ENCODE data around the gene TPX2.
"Not testable (repeated sequence)": the region's sequence is repeated elsewhere in the genome, so short reads cannot be mapped to it uniquely, and the experiment has no call there.

Gene TPX2

DNA sequence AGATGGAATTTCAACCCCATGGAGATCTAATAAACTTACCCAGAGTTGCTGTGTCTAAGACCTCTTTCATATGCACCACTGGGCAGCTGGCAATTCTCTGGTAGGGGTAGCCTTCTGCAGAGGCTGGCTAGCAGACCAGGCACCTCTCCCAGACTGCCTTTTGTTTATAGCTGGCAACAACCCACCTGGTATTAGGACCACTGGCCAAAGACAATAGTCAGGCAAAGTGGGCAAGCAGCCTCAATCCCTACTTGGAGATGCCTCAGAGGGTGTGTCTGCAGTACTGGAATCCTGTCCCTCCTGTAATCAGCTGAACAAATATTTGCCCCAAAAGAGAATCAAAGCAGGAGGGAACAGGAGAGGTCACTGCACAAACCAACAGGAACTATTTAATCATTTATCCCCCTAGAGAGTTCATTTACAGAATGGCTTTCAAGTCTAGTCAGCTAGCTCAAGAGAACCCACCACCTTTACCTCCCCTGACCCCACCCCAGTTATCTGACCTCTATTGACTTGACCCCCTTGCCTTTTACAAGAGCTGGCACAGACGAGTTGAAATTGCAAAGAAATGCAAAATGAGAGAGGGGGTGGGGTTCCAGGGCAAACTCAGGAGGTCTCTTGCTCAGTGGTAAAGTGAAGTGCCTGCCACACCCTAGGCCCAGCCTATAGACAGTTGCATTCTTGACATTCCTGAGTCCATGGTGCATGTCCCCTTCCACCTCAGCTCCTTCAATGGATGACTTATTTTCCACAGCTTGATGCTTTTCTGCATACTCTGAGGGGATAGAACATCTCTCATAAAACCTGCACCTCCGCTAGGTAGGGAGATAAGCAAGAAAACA is 19.2 kb upstream of the TPX2 start:
- DNase-seq: peak in 26 of 51 donors; percentile 5 to 73 (median 34)

DNA sequence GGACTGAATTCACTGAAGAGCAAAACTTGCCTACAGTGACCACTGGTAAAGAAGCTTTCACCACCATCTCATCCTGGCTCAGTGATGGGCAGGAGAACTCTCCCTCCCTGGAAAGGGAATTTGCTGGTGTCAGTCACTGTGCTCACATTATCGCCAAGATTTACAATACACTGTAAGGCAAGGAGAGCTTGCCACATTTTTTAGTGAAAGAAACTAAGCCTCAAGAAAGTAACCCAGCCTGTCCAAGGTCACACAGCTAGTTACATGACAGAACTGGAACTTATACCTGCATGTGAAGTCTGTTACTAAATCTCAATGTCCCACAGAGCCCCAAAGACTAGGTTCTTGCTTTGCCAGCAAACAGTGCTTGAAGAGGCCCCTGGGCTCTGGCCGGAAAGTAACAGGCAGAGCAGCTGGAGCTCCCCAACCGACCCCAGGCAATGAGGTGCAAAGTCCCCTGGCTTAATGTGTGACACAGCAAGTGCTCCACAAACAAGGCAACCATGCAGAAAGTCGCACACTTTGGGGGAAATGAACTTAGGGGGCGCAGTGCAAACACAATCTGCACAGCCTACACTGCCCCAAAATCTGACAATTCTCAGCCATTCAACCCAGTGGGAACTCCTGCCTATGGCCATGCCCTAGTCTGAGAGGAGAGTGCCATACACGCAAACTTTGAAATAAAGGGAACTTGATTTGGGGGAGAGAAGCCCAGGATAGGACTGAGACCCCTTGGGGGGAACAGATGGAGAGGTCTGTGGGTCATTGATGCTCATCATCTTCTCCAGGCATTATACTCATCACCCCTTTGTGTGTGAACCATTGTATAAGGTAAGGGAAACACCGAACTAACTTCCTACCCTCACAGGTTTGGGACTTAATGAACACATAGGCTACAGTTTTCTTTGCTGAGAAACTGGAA is 18.3 kb upstream of the TPX2 start:
- DNase-seq: peak in 8 of 51 donors; percentile 8 to 45 (median 16)

DNA sequence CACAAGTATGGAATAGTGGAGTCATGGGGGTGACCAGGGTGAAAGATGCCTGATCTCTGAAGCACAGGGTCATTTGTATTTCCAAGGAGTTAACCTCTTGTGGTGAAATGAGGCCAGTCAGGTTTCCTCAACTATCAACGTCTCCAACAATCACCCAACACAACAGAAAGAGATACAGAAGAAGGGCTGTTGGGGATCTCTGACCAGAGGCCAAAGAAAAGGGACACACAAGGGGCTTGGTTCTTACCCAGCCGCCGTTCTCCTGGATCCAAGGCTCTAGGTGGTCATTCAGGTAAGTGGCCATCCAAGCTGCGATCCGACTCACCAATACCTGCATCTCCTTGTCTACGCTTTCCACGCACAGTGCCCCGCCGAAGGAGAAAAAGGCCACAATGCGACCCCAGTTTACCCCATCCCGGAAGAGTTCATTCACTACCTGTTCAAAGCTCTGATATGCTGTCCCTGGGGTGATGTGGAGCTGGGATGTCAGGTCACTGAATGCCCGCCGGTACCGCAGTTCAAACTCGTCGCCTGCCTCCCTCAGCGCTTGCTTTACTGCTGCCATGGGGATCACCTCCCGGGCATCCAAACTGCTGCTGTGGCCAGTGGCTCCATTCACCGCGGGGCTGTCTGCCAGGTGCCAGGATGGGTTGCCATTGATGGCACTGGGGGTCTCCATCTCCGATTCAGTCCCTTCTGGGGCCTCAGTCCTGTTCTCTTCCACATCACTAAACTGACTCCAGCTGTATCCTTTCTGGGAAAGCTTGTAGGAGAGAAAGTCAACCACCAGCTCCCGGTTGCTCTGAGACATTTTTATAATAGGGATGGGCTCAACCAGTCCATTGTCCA is 17.5 kb upstream of the TPX2 start:
- DNase-seq: peak in 26 of 51 donors; percentile 3 to 75 (median 25)

DNA sequence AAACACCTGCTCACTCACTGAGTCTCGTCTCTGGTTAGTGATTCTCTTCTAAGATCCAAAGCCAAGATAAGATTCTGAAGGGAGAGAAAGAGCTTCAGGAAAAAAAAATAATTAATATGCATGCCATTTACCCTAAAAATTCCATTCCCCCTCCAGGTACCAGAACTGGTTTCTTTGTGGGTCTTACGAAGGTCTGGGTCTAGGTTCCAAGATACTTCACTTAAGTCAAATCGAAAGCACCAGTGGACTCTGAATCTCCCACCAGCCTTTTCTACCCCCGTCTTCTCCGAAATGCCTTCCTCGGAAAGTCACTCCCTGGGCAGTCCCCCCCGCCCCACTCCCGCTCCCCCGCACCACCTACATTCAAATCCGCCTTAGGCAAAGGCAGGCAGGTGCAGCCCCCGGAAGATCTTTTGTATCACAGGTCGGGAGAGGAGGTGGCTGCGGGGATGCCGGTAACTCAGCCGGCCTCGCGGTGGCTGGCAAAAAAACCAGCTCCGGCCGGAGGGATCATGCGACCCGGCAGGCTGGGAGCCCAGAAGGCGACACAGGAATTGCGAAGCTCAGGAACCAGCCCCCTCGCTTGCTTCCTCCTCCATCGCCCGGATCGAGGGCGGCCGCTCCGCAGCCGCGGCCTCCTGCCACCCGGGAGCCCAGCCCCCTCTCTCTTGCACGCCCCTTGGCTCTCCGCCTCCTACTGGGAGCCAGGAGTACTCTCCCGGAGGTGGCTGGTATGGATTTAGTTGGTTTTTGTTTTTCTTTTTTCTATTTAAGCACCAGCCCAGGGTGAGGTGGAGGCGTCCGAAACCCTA is 16.6 kb upstream of the TPX2 start, which contains the start of gene BCL2L1:
BCL2L1 (minus strand) TSS at position 612 of the 812 bp plus-strand sequence. CDS start 650 bp downstream, outside the sequence.
- DNase-seq: peak in 50 of 51 donors; percentile 16 to 93 (median 77)

DNA sequence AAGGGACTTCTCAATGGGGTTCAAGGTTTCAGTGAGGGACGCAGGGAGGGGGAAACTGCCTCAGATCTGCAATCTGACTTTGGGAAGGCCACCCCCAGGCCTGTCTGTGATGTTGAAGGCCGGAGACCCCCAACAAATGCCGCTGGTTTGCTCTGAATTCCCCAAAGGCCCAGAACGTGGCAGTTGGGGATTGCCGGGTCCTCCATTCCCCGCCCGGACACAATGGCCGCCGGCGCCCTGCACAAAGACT is 16.1 kb upstream of the TPX2 start:
- DNase-seq: peak in 1 of 51 donors; percentile 69

DNA sequence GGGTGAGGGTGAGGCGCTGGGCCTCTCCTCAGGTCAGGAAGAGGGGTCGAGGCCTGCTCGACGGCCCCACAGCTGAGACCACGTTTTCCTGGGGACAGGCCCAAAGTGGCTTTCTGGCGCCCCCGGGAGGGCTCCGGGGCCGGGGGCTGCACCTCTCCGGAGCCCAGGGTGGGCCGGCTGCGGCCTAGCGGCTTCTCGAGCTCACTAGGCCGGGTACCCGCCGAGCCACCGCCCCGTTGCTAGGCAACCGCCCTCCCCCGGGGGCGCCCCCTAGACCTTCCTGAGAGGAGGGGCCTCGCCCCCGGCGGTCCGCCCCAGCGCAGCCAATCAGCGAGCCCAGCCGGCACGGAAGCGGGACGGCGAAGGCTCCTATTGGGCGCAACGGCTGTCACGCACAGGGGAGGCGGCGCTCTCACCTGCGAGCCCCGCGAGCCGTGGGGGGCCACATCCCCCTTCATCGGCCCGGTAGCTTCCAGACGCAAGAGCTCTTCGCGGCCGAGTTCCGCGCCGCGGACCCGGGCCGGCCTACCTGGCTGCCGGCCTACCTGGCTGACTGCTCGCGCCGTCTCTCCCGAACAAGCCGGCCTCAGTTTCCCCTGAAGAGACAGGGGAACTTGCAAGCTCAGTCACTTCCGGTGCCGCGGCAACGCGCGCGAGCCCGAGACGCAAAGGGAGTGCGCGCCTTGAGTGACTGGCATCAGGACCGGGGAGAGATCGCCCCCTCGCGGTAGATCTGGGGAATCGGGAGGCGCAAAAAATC is 15.6 kb upstream of the TPX2 start:
- DNase-seq: peak; percentile 88 to 100 (median 98)

DNA sequence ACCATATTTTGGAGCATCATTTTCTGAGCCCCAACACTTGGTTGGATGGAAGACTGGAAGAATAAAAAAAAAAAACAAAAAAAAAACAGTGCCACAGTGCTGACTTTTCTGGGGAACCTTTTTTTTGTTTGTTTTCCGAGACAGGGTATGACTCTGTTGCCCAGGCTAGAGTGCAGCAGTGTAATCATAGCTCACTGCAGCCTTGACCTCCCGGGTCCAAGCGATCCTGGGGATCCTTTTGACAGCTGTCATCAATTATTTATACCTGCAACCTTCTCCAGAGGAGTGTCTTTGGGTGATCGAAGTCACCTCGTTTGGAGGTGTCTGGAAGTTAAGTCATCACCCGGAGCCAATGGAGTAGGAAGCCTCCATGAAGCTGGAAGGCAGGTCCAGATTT is 7.8 kb upstream of the TPX2 start:
- DNase-seq: no peak

DNA sequence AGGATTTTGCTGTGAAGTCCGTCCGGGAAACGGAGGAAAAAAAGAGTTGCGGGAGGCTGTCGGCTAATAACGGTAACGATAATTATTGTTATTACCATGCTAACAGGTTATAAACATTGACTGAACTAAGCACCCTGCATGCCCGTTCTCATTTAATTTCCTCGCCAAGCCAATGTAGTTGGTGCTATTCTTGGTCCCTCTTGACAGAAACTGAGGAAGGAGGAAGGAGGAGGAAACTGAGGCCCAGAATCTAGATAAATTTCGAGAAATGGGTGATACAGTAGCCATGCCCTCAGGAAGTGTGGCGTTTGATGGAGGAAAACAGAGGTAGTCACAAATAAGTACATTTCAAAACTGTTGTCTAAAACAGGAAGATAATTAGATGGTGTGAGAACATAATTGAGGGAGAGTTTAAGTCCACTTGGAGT is 474 bp downstream of the TPX2 start:
- DNase-seq: no peak

DNA sequence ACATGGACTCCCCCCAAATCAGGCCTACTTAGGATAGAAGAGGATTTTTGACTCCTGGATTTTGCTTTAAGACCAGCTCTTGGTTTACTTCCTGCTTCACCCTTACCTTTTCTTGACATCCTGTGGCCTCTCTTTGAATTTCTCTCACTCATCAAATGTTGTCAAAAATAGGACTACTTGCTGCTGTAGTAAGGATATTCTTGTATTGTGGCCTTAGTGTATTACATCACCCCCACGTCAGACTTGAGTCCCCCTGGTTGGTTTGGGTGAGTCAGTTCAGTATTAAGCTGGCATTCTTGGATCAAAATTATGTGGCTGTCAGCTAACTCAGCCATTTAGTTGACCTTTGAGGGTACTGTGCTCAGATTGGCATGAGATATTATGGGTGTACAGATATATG is 1.1 kb downstream of the TPX2 start:
- no peak for DNase-seq

DNA sequence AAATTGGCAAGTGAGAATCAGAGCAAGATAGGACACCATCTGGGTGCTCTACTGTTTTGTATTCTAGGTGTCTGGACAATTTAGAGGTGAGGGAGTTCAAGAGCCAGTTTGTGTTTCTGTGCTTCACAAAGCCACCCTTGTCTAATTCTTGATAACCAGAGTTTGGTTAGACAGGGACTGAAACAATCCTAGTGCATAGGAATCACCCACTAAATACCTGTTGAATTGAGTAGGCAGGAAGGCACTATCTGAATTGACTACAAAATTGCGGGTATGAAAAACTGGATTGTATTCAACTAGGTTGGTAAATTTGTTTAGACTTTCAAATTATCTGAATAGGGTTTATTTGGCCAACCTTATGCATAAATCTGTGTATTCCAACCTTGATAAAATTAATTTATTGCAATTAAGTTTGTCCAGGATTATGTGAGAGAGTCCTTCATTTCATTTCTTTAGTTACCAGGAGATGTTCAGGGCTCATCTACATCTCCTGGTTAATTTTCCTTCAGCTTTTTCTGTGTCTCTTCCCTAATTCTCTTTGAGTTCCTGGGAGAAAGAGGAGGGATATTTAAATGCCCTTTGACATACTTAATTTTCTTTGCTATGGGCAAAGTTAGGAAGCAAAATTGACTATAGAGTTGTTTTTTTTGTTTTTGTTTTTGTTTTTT is 1.7 kb downstream of the TPX2 start:
- DNase-seq: no peak

DNA sequence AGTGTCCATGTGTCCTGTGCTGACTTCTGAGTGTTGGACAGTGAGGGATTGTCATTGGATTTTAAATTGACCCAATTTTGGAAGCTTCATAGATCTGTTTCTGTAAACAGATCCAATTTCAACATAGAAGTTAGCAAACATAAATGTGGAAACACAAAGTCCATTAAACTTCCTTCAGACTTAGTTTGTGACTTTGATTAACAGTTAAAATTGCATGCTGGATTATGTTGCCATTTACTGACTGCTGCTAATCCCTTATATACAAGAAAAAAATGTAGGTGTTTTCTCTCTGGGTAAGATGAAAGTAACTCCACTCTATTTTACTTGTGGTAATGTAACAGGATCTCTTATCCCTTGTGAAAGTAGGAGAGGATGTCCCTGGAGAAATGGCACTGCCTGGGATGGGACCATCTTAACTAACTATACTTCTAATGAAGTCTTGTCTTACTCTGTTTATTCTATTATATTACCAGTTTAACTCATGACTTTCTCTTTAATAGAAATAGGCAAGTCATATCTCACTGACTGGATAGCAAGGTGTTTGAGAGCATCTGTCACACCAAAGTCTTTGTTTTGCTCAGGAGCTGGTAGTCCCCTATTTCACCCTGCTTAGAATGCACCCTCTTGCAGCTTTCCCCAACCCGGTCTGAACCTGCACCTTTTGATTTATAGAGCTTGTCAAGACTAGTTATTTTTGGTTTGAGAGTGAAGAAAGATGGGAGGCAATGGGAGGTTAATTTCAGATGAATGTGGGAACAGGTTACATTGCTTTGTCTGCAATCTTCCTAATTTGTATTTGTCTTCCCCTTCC is 7.2 kb downstream of the TPX2 start:
- DNase-seq: no peak

DNA sequence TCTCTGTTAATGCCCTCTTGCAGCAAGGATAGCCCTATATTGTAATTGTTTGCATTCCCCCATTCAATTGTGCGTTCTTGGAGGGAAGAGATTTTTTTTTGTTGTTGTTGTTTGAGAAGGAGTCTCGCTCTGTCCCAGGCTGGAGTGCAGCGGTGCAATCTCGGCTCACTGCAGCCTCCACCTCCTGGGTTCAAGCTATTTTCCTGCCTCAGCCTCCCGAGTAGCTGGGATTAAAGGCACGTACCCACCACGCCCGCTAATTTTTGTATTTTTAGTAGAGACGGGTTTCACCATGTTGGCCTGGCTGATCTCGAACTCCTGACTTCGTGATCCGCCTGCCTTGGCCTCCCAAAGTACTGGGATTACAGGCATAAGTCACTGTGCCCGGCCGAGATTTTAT is 7.9 kb downstream of the TPX2 start:
- not testable (repeated sequence) for DNase-seq

DNA sequence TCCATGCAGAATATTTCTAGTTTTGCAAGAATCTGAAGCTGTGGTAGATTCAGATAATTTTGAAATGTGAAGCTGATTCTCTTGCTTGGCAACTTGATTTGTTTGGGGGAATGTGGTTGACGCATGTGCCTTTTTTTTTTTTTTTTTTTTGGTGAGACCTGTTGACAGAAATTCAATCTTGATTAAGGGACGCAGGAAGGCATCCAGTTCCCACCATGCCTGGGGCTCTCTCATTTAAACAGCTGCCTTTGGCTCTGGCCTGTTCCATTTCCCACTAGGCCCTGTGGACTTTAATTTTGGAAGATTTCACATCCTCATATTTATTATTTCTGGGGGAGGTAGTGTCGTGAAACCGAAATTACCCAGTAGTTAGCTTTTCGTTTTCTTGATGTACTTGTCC is 8.6 kb downstream of the TPX2 start:
- DNase-seq: no peak

DNA sequence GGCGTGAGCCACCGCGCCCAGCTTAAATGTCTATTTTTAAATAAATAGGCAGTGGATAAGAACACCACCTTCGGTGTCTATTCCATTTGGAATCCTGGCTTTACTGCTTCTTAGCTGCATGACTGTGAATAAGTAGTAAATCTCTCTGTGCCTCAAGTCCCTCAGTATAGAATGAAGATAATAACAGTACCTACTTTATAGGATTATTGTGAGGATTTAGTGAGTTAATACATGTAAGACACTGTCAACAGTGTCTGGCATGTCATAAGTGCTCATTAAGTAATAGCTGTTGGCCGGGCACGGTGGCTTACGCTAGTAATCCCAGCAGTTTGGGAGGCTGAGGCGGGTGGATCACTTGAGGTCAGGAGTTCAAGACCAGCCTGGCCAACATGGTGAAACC is 10.1 kb downstream of the TPX2 start:
- no peak for DNase-seq

DNA sequence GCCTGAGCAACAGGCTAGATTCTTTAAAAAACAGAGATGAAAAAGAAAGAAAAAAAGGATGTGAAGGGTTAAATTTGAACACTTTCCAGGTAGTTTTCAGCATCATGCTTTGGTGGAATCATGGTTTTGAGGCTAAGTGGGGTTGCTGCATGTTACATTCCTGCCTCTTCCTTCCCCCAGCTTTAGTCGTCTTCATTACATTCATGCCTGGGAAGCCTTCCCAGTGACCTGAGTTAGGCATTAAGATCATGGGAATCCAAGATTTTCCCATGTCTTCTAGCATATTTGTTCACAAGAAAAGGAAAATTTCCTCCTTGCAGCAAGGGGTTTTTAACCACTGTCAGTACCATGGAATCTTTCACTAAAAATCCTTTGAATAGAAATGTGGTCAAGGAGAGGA is 12.0 kb downstream of the TPX2 start:
- no peak for DNase-seq

DNA sequence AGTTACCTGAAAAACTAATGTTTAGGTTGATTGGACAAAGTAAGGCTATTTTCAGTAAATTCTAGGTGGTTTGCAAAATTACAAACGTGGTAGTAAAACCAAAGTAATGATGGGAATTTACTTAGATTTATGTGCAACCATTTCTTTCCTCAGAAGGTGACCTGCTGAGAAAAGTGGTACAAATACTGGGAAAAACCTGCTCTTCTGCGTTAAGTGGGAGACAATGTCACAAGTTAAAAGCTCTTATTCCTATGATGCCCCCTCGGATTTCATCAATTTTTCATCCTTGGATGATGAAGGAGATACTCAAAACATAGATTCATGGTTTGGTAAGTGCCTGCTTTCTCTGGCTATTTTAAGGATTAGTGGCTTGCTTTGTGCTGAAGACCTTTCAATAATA is 18.2 kb downstream of the TPX2 start:
- no peak for DNase-seq

DNA sequence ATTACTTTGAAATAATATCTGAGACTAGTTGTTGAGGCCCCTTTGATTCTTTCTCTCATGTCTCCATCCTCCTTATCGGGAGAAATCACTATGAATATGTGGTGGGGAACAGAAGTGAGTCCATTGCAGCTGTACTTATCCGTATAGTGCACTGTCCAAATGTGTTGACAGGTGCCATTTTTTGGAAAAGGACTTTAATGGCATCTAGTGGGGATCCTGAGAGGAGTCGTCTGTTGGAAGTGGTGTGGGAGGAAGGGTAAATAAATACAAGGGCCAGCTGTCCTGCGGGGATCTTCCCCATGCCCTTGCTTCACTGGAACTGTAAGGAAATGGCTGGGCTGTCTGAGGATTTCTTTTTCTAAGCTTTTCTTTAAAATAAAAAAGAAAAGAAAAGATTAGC is 19.4 kb downstream of the TPX2 start:
- no peak for DNase-seq

DNA sequence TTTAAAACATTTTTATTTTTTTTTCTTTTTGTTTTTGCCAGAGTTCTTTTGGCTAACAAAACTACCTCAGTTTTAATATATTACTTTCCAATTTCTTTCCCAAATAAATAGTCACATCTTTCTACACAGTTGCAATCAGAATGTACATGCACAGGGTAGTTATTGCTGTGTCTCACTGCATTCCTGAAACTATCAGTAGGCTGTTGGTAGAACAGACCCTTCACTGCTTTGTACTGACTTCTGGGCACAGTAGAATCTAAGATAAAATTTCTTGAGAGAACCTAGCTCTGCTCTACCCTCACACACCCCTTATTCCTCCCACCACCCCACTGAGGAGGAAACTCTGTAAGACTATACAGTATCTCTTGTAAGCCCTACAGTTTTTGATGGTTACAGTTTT is 19.9 kb downstream of the TPX2 start:
- DNase-seq: no peak

All from hypothalamus (tissue), 51 donors.